Thoracic aorta (tissue), 2 donors: ENCODE results near the gene GINS1. TPM values are rescaled to one million over a fixed set of nuclear protein-coding genes. Genes with fewer than 3 reads are reported as not detected.

ENCODE experiments used
- ATAC-seq: fragments of 150-250 bp; one replicate; pipeline ENCODE4 v1.8.0; 2017; ENCODE audit warnings: low read depth; ENCODE audit not compliant: insufficient number of reproducible peaks, low FRiP score
- DNase-seq: peaks from one replicate; pipeline ENCODE4 v3.0.0-alpha.2; 2020; ENCODE audit warnings: low spot score
- H3K27ac ChIP-seq, 2 donors: fragments of 200-600 bp; sonication (generic); 1 replicate in 1 of 2; 2 replicates in 1 of 2; pipeline ENCODE4 v1.5.1; 2016; ENCODE audit warnings: mild to moderate bottlenecking in 2 of 2, moderate library complexity in 2 of 2
- H3K27me3 ChIP-seq: fragments of 200-600 bp; sonication (generic); replicated peaks from 2 replicates; pipeline ENCODE4 v1.6.0; 2016; ENCODE audit warnings: mild to moderate bottlenecking; ENCODE audit not compliant: insufficient read depth
- H3K36me3 ChIP-seq: fragments of 200-600 bp; sonication (generic); one replicate; pipeline ENCODE4 v1.5.1; 2016
- H3K4me1 ChIP-seq, 2 donors: fragments of 200-600 bp; sonication (generic); 1 replicate in 1 of 2; 2 replicates in 1 of 2; pipeline versions ENCODE4 v1.5.1 to v1.6.0; 2016; ENCODE audit warnings: low read depth in 2 of 2, mild to moderate bottlenecking in 1 of 2; ENCODE audit not compliant: control insufficient read depth in 1 of 2
- H3K4me3 ChIP-seq: fragments of 200-600 bp; sonication (generic); 2 replicates; pipeline ENCODE4 v1.5.1; 2016; ENCODE audit warnings: mild to moderate bottlenecking
- H3K9me3 ChIP-seq: fragments of 200-600 bp; sonication (generic); 2 replicates; pipeline ENCODE4 v1.5.1; 2016
- total RNA-seq, 2 donors: library from RNA; depleted of rRNA; stranded (reverse); fragments of >200 nt; gene quantifications; one replicate each; pipeline versions ENCODE4 v1.1.0 to v1.2.3, GENCODE V29; 2016
- TF ChIP-seq, protein P1 (sequence below): fragments of 200-600 bp; sonication (generic); IDR thresholded peaks from one replicate; pipeline ENCODE4 v1.5.1; 2019; ENCODE audit warnings: antibody characterized with exemption

Gene GINS1
- total RNA-seq, 2 donors from 2014 or later = 0.41 TPM; not detected in 1

- no peak for DNase-seq
- peaks cover 3 to 8% of the 10 kb centered on the region in 2 donors for H3K4me1 ChIP-seq
Observed at GRCh38 chr20:25389858-25390537, 17.5 kb upstream of the GINS1 start.

GRCh38 chr20:25390538-25391528 is 16.6 kb upstream of the GINS1 start, which contains the start of gene ABHD12:
TSS of gene ABHD12 (minus strand) at chr20:25390835. CDS start at chr20:25390703, 132 bp downstream.
- peak within 1 kb of the TSS; percentile 81 for H3K4me3 ChIP-seq
- DNase-seq = peak; percentile 85
- TF ChIP-seq, protein P1, sequence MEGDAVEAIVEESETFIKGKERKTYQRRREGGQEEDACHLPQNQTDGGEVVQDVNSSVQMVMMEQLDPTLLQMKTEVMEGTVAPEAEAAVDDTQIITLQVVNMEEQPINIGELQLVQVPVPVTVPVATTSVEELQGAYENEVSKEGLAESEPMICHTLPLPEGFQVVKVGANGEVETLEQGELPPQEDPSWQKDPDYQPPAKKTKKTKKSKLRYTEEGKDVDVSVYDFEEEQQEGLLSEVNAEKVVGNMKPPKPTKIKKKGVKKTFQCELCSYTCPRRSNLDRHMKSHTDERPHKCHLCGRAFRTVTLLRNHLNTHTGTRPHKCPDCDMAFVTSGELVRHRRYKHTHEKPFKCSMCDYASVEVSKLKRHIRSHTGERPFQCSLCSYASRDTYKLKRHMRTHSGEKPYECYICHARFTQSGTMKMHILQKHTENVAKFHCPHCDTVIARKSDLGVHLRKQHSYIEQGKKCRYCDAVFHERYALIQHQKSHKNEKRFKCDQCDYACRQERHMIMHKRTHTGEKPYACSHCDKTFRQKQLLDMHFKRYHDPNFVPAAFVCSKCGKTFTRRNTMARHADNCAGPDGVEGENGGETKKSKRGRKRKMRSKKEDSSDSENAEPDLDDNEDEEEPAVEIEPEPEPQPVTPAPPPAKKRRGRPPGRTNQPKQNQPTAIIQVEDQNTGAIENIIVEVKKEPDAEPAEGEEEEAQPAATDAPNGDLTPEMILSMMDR = no peak
- peak within 1 kb of the TSS; percentile 81 to 88 for H3K27ac ChIP-seq
- ATAC-seq = peak; percentile 87
- no peaks in the 10 kb centered on the region for H3K27me3 ChIP-seq
- no peaks in the 10 kb centered on the region for H3K36me3 ChIP-seq
- no peaks in the 10 kb centered on the region for H3K9me3 ChIP-seq
- H3K4me1 ChIP-seq = peaks cover 3 to 8% of the 10 kb centered on the region in 2 donors

More at GRCh38 chr20:25389858-25390537, 17.5 kb upstream of the GINS1 start:
- TF ChIP-seq, protein P1 = no peak
- Histone ChIP-seq H3K4me3 (peak overlapping the region; percentile 81), H3K27me3 (no peaks in the 10 kb centered on the region), H3K36me3 (no peaks in the 10 kb centered on the region), H3K9me3 (no peaks in the 10 kb centered on the region), H3K27ac (peak overlapping the region; percentile 81 to 88)
- peak; percentile 8 for ATAC-seq

GRCh38 chr20:25394276-25394675 is 13.2 kb upstream of the GINS1 start:
- no peaks in the 10 kb centered on the region for H3K9me3 ChIP-seq
- no peaks in the 10 kb centered on the region for H3K27me3 ChIP-seq
- H3K27ac ChIP-seq = no peak overlapping the region
- no peak overlapping the region for H3K4me3 ChIP-seq
- peaks cover 3 to 6% of the 10 kb centered on the region in 2 donors for H3K4me1 ChIP-seq
- TF ChIP-seq, protein P1 = no peak
- no peak for DNase-seq
- no peak for ATAC-seq
- no peaks in the 10 kb centered on the region for H3K36me3 ChIP-seq

DNA sequence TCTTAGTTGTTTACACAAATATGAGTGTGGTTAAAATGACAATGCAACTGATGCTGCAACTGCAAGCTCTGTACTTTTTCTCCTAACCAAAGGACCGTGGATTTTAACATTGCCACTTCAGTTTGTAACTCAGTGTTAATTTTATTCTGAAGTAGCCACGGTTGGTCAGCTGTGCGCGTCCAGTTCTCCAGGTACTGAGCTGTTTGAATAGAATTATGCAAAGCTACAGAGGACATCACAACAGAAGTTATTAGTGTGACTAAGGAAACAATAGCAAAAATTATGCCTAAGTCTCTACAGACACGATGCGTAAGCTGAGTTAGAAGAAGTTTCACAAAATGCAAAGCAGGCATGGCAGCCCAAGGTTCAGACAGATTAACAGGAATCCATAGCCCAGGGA is 12.5 kb upstream of the GINS1 start:
- Histone ChIP-seq H3K27ac (no peak overlapping the region), H3K36me3 (no peaks in the 10 kb centered on the region), H3K9me3 (no peaks in the 10 kb centered on the region), H3K27me3 (no peaks in the 10 kb centered on the region), H3K4me1 (peaks cover 0 to 3% of the 10 kb centered on the region in 2 donors), H3K4me3 (no peak overlapping the region)
- ATAC-seq (no peak), DNase-seq (no peak)
- TF ChIP-seq, protein P1 = no peak

DNA sequence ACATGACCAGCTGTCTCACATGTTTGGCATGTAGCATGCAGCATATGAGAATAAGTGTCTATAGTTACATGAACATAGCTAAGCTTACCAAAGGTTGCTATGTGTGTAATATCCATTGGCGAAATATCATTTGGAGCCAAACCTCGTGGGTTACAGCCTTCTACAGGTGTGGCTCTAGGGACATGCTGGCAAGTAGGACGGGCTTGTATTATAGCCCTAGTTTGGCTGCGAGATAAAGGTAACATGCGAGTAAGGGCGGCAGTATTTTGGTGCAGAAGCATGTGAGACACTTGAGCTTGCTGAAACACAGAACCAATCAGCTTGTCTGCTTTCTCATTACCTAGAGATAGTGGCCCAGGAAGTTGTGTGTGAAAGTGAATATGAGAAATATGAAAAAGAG is 10.4 kb upstream of the GINS1 start:
- TF ChIP-seq, protein P1 = no peak
- no peak overlapping the region for H3K4me3 ChIP-seq
- H3K27me3 ChIP-seq = no peaks in the 10 kb centered on the region
- H3K9me3 ChIP-seq = no peaks in the 10 kb centered on the region
- no peaks in the 10 kb centered on the region for H3K4me1 ChIP-seq
- H3K36me3 ChIP-seq = no peaks in the 10 kb centered on the region
- ATAC-seq (no peak), DNase-seq (no peak)
- H3K27ac ChIP-seq = no peak overlapping the region
